Right atrium auricular region (tissue), 2 donors: ENCODE results near the gene PIGR. TPM values are rescaled to one million over a fixed set of nuclear protein-coding genes. Genes with fewer than 3 reads are reported as not detected.

ENCODE experiments used
- DNase-seq: peaks from one replicate; pipeline ENCODE4 v3.0.0-alpha.2; 2019; ENCODE audit warnings: low spot score
- H3K27ac ChIP-seq, 2 donors: fragments of 200-600 bp; sonication (generic); 1 replicate in 1 of 2; 2 replicates in 1 of 2; pipeline ENCODE4 v1.5.1; 2016 to 2019
- H3K27me3 ChIP-seq, 2 donors: fragments of 200-600 bp; sonication (generic); one replicate each; pipeline versions ENCODE4 v1.5.1 to v1.6.0; 2017 to 2019
- H3K36me3 ChIP-seq: fragments of 200-600 bp; sonication (generic); one replicate; pipeline ENCODE4 v1.5.1; 2016
- H3K4me1 ChIP-seq, 2 donors: fragments of 200-600 bp; sonication (generic); one replicate each; pipeline versions ENCODE4 v1.5.1 to v1.6.0; 2017 to 2019
- H3K4me3 ChIP-seq, 2 donors: fragments of 200-600 bp; sonication (generic); 1 replicate in 1 of 2; 2 replicates in 1 of 2; pipeline ENCODE4 v1.5.1; 2017 to 2019; ENCODE audit warnings: mild to moderate bottlenecking in 1 of 2, moderate library complexity in 1 of 2
- H3K9me3 ChIP-seq, 2 donors: fragments of 200-600 bp; sonication (generic); one replicate each; pipeline ENCODE4 v1.5.1; 2019
- total RNA-seq, 2 donors: library from RNA; depleted of rRNA; stranded (reverse); fragments of >200 nt; gene quantifications; one replicate each; pipeline ENCODE4 v1.1.0, GENCODE V29; 2016
- TF ChIP-seq, protein P1 (sequence below), 2 donors: fragments of 200-600 bp; sonication (generic); IDR thresholded peaks; one replicate each; pipeline ENCODE4 v1.5.1; 2019; ENCODE audit warnings: antibody characterized with exemption in 2 of 2

The PIGR gene
- total RNA-seq, 2 donors from 2014 or later: not detected

DNA sequence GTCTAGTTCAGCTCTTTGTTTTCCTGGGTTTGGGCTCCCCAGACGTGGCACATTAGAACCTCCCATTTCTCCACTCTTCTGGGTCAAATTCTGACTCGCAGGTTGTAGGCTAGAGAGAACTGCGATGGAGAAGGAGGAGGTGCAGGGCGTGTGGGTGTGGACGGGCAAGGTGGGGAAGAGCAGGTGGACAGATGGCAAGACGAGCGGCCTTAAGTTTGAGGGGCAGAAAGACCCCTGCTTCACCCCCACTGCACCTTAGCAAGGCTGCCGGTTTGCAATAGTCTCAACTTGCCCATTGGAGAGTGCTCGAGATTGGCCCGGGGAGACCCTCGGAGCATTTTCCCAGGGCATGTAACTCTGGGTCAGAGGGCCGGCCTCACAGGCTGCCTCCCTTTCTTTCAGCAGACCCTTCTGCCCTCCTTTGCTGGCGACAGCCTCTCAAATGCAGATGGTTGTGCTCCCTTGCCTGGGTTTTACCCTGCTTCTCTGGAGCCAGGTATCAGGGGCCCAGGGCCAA lies 47.3 kb downstream of the PIGR start:
- Histone ChIP-seq H3K27ac (no peak overlapping the region), H3K9me3 (no peaks in the 10 kb centered on the region), H3K27me3 (no peaks in the 10 kb centered on the region), H3K4me1 (no peaks in the 10 kb centered on the region), H3K4me3 (no peak overlapping the region), H3K36me3 (no peaks in the 10 kb centered on the region)
- TF ChIP-seq, protein P1, sequence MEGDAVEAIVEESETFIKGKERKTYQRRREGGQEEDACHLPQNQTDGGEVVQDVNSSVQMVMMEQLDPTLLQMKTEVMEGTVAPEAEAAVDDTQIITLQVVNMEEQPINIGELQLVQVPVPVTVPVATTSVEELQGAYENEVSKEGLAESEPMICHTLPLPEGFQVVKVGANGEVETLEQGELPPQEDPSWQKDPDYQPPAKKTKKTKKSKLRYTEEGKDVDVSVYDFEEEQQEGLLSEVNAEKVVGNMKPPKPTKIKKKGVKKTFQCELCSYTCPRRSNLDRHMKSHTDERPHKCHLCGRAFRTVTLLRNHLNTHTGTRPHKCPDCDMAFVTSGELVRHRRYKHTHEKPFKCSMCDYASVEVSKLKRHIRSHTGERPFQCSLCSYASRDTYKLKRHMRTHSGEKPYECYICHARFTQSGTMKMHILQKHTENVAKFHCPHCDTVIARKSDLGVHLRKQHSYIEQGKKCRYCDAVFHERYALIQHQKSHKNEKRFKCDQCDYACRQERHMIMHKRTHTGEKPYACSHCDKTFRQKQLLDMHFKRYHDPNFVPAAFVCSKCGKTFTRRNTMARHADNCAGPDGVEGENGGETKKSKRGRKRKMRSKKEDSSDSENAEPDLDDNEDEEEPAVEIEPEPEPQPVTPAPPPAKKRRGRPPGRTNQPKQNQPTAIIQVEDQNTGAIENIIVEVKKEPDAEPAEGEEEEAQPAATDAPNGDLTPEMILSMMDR (IDR thresholded peaks at IDR 0.05): no peak
- no peak for DNase-seq

DNA sequence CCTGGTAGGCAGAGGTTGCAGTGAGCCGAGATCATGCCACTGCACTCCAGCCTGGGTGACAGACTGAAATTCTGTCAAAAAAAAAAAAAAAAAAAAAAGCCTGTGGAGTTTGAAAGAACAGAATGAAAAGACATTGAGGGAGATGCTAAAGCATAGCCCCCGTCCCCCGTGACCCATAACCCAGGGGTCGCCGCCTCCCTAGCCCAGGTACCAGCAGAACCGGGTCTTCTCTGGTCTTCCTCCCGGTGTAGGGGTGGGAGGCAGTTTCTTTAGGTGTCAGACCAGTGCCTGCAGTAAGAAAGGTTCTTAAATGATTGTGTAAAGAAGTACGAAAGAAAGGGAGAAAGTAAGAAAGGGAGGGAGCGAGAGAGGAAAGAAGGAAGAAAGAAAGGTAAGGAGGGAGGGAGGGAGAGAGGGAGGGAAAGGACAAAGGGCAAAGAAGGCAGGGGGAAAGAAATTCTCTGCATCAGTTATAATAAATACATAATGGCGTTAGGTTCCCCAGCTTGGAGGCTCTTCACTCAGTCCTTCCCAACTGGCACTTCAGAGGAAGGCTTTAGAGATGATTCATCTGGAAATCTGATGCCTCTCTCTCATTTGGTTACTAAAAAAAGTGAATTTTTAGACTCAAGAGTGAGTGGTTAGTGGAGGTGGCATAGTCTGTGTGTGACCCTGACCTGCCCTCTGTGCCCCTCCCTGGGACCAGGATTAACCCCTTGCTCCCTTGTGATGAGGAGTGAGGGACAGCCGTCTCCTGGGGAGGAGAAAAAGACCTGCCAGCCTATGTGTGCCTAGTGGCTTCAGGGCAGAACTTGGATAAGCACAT lies 48.0 kb downstream of the PIGR start:
- H3K9me3 ChIP-seq: no peaks in the 10 kb centered on the region
- TF ChIP-seq, protein P1 (IDR thresholded peaks at IDR 0.05): no peak
- no peak overlapping the region for H3K4me3 ChIP-seq
- no peaks in the 10 kb centered on the region for H3K27me3 ChIP-seq
- DNase-seq: no peak
- no peak overlapping the region for H3K27ac ChIP-seq
- H3K4me1 ChIP-seq: no peaks in the 10 kb centered on the region
- no peaks in the 10 kb centered on the region for H3K36me3 ChIP-seq

DNA sequence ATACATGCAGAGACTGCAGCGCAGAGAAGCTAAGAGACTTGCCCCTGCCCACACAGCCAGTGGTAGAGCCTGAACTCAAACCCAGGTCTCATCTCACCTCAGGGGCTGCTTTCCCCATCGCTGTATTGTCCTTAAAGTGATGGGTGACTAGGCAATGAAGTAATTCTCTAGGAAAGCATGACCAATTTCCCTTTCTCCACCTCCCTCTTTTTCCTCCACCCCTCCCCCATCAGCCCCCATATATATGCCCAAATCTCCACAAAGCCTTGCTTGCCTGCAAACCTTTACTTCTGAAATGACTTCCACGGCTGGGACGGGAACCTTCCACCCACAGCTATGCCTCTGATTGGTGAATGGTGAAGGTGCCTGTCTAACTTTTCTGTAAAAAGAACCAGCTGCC lies 49.1 kb downstream of the PIGR start, which contains the start of gene IL24:
Gene IL24 (plus strand): TSS at position 269 of the 400 bp plus-strand sequence. CDS start 390 bp downstream, outside the sequence.
- Histone ChIP-seq H3K9me3 (no peaks in the 10 kb centered on the region), H3K36me3 (no peaks in the 10 kb centered on the region), H3K27ac (no peak within 1 kb of the TSS), H3K4me1 (no peaks in the 10 kb centered on the region), H3K4me3 (no peak within 1 kb of the TSS), H3K27me3 (no peaks in the 10 kb centered on the region)
- DNase-seq: no peak
- TF ChIP-seq, protein P1 (IDR thresholded peaks at IDR 0.05): no peak

DNA sequence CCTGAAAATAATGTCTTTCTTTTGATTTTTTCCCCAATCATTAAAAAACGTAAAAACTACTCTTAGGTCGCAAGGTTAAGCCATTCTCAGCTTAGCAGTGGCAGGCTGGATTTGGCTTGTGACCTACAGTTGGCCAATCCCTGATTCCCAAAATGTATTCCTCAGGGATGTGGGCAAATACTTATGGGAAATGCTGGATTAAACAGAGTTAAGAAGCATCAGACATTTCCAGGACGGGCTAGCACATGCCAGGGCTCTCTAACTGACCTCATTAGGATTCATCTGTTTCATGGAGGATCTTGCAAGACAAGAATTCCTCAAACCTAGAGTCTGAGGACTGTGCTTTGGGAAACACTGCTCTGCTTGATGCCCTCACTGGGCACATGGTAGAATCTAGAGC lies 50.0 kb downstream of the PIGR start:
- DNase-seq: no peak
- no peaks in the 10 kb centered on the region for H3K27me3 ChIP-seq
- no peaks in the 10 kb centered on the region for H3K36me3 ChIP-seq
- H3K27ac ChIP-seq: no peak overlapping the region
- TF ChIP-seq, protein P1 (IDR thresholded peaks at IDR 0.05): no peak
- H3K4me1 ChIP-seq: no peaks in the 10 kb centered on the region
- no peak overlapping the region for H3K4me3 ChIP-seq
- H3K9me3 ChIP-seq: no peaks in the 10 kb centered on the region

DNA sequence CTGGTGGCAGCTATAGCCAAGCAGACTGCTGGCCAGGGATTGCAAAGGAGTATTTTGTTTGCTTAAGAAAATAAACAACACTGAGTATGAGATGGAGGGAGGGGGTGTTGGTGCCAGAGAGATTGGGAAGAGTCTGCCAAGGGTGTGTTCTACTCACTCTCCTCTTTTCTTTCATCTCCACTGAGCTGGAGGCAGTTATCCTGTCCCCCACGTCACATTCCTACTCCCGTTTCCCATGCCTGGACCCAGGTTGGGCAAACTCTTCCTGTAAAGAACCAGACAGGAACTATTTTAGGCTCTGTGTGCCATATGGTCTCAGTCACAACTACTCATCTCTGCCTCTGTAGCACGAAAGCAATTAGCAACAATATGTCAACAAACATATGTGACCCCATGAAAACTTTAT lies 50.4 kb downstream of the PIGR start:
- H3K36me3 ChIP-seq: no peaks in the 10 kb centered on the region
- H3K27ac ChIP-seq: no peak overlapping the region
- H3K4me3 ChIP-seq: no peak overlapping the region
- TF ChIP-seq, protein P1 (IDR thresholded peaks at IDR 0.05): no peak
- no peaks in the 10 kb centered on the region for H3K27me3 ChIP-seq
- H3K4me1 ChIP-seq: no peaks in the 10 kb centered on the region
- H3K9me3 ChIP-seq: no peaks in the 10 kb centered on the region
- DNase-seq: no peak
